Measurements from ENCODE around the gene BPIFB6.

DNA sequence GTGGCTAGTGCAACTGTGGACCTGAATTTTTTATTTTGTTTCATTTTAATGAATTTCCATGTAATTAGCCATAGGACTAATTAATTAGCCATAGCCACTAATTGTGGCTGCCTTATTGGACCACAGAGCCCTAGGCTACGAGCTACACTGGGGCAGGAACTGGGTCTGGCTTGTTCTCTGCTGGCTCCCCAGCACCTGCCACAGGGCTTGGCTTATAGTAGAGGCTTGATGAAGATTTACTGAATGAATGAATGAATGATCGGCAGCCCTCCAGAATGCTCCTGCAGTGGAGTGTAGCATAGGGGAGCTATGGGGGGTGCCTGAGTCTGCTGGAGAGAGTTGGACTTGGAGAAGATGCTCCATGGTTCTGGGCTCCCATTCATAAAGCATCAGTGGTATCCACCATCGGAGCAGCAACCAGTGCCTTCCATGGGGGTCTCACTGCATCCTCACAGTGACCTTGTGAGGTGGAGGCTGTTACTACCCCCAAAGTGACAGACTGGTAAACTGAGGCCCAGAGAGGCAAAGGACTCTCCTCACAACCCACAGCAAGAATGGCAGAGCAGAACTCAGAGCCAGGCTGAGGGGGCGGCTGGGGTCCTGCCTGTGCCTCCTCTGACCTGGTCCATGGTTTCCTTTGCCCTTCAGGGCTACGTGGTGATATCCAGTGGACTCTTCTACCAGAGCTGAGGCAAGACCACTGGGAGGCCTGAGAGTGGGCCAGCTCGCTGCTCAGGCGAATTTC, 8.6 kb upstream of the BPIFB6 start:
- no peak for TF ChIP-seq EZH2 (IDR thresholded peaks at IDR 0.05; ENCODE audit: low read length)
- TF ChIP-seq, protein P1, sequence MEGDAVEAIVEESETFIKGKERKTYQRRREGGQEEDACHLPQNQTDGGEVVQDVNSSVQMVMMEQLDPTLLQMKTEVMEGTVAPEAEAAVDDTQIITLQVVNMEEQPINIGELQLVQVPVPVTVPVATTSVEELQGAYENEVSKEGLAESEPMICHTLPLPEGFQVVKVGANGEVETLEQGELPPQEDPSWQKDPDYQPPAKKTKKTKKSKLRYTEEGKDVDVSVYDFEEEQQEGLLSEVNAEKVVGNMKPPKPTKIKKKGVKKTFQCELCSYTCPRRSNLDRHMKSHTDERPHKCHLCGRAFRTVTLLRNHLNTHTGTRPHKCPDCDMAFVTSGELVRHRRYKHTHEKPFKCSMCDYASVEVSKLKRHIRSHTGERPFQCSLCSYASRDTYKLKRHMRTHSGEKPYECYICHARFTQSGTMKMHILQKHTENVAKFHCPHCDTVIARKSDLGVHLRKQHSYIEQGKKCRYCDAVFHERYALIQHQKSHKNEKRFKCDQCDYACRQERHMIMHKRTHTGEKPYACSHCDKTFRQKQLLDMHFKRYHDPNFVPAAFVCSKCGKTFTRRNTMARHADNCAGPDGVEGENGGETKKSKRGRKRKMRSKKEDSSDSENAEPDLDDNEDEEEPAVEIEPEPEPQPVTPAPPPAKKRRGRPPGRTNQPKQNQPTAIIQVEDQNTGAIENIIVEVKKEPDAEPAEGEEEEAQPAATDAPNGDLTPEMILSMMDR (optimal IDR thresholded peaks at IDR 0.05 in 1 of 3, IDR thresholded peaks at IDR 0.05 in 1 of 3, conservative IDR thresholded peaks at IDR 0.05 in 1 of 3; ENCODE audit: extremely low read depth in 1 of 3, insufficient read depth in 2 of 3, low read length in 3 of 3), result no peak

Data from keratinocyte (primary cell).